ENCODE data around the gene RBM4.

DNA sequence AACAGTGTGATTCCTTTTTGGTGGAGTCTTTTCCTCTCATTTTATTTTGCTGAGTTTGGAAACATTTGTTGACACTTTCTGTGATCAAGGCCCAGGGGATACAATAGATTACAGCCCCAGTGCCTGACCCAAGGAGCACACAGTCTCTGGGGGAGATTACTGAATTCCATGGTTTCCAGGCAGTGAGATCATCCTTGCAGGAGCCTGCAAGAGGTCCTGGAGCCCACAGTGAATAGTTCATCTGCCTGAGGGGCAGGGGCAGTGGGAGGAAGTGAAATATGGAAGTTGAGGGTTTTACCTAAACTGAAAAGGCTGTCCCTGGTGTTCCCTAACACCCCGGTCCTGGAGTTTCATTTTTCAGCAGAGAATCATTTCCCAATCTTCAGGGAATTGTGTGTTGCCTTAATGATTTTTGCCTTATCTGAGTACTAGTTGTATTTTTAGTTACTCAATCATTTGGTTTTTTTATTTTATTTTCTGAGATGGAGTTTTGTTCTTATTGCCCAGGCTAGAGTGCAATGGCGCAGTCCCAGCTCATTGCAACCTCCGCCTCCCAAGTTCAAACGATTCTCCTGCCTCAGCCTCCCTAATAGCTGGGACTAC lies 37.8 kb upstream of the RBM4 start:
- TF ChIP-seq EZH2phosphoT487 (IDR thresholded peaks at IDR 0.05; ENCODE audit: borderline replicate concordance): no peak
- TF ChIP-seq, protein P1, sequence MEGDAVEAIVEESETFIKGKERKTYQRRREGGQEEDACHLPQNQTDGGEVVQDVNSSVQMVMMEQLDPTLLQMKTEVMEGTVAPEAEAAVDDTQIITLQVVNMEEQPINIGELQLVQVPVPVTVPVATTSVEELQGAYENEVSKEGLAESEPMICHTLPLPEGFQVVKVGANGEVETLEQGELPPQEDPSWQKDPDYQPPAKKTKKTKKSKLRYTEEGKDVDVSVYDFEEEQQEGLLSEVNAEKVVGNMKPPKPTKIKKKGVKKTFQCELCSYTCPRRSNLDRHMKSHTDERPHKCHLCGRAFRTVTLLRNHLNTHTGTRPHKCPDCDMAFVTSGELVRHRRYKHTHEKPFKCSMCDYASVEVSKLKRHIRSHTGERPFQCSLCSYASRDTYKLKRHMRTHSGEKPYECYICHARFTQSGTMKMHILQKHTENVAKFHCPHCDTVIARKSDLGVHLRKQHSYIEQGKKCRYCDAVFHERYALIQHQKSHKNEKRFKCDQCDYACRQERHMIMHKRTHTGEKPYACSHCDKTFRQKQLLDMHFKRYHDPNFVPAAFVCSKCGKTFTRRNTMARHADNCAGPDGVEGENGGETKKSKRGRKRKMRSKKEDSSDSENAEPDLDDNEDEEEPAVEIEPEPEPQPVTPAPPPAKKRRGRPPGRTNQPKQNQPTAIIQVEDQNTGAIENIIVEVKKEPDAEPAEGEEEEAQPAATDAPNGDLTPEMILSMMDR (conservative IDR thresholded peaks at IDR 0.05; ENCODE audit: low read length): no peak

All from Loucy (cell line).